IMR-90 (cell line): Measurements from ENCODE around the gene STX2. TPM values are rescaled to one million over a fixed set of nuclear protein-coding genes. Genes with fewer than 3 reads are reported as not detected.

Source experiments
- ATAC-seq: fragments of 200-7000 bp; cut with Tn5 transposase; 2 replicates; pipeline ENCODE4 v1.9.1; 2020; ENCODE audit warnings: low read depth, mild to moderate bottlenecking, moderate library complexity
- BruUV-seq: library from RNA; stranded (reverse); fragments of 400-500 nt; replicated peaks from 2 replicates; lab custom pipeline; 2021; lab: Mats Ljungman, UMichigan
- CTCF ChIA-PET: fragments of 300-600 bp; formaldehyde crosslinking; extraction: SDS; loops from one replicate; lab custom pipeline; 2021; ENCODE audit warnings: antibody characterized with exemption; lab: Yijun Ruan, JAX
- POLR2A ChIA-PET: fragments of 300-600 bp; sonication (Branson Sonifier 250); formaldehyde crosslinking; loops from one replicate; lab custom pipeline; 2022; ENCODE audit warnings: antibody characterized with exemption; ENCODE audit not compliant: unreplicated experiment; lab: Charles Lee
- DNase-seq: peaks from one replicate; pipeline ENCODE4 v3.0.0; 2013
- H2AFZ ChIP-seq: replicated peaks from 2 replicates; pipeline ENCODE3; 2013; ENCODE audit warnings: low read length, mild to moderate bottlenecking; ENCODE audit not compliant: poor library complexity
- H2AK5ac ChIP-seq: 2 replicates; pipeline ENCODE4 v1.6.1; 2013; ENCODE audit warnings: low read depth, low read length, inconsistent platforms
- H2AK9ac ChIP-seq: replicated peaks from 2 replicates; pipeline ENCODE3; 2013; ENCODE audit warnings: mild to moderate bottlenecking, low read depth, low read length, moderate library complexity; ENCODE audit not compliant: poor library complexity
- H2BK120ac ChIP-seq: 2 replicates; pipeline ENCODE4 v1.6.1; 2013; ENCODE audit warnings: low read depth, low read length, inconsistent platforms
- H2BK15ac ChIP-seq: 3 replicates; pipeline ENCODE4 v1.6.1; 2013; ENCODE audit warnings: low read depth, low read length, inconsistent platforms
- H2BK20ac ChIP-seq: 2 replicates; pipeline ENCODE4 v1.6.1; 2013; ENCODE audit warnings: low read depth, mild to moderate bottlenecking, inconsistent platforms, low read length, moderate library complexity
- H2BK5ac ChIP-seq: 2 replicates; pipeline ENCODE4 v1.6.1; 2013; ENCODE audit warnings: mild to moderate bottlenecking, low read depth, low read length, inconsistent platforms; ENCODE audit not compliant: poor library complexity, severe bottlenecking
- H3K14ac ChIP-seq: replicated peaks from 2 replicates; pipeline ENCODE4 v1.6.1; 2013; ENCODE audit warnings: low read depth, low read length, inconsistent platforms
- H3K18ac ChIP-seq: 2 replicates; pipeline ENCODE4 v1.6.1; 2013; ENCODE audit warnings: low read depth, low read length, control low read depth
- H3K23ac ChIP-seq: 2 replicates; pipeline ENCODE4 v1.6.1; 2013; ENCODE audit warnings: low read depth, low read length, inconsistent platforms
- H3K27ac ChIP-seq: 2 replicates; pipeline ENCODE4 v1.5.1; 2013; ENCODE audit warnings: mild to moderate bottlenecking, control low read depth, low read length; ENCODE audit not compliant: insufficient read depth
- H3K27me3 ChIP-seq: 2 replicates; pipeline ENCODE4 v1.6.1; 2013; ENCODE audit warnings: low read length; ENCODE audit not compliant: control insufficient read depth, insufficient read depth
- H3K36me3 ChIP-seq: 2 replicates; pipeline ENCODE4 v1.6.1; 2013; ENCODE audit warnings: low read length, mixed read lengths; ENCODE audit not compliant: control insufficient read depth, insufficient read depth
- H3K4ac ChIP-seq: 2 replicates; pipeline ENCODE4 v1.6.1; 2013; ENCODE audit warnings: low read depth, low read length, inconsistent platforms
- H3K4me1 ChIP-seq: 2 replicates; pipeline ENCODE4 v1.6.1; 2013; ENCODE audit warnings: low read length, mixed read lengths; ENCODE audit not compliant: control insufficient read depth, insufficient read depth
- H3K4me2 ChIP-seq: 2 replicates; pipeline ENCODE4 v1.6.1; 2013; ENCODE audit warnings: low read depth, mild to moderate bottlenecking, control low read depth, low read length, moderate library complexity
- H3K4me3 ChIP-seq: 2 replicates; pipeline ENCODE4 v1.5.1; 2013; ENCODE audit warnings: low read depth, mild to moderate bottlenecking, control low read depth, low read length, moderate library complexity; ENCODE audit not compliant: insufficient read depth
- H3K56ac ChIP-seq: 2 replicates; pipeline ENCODE4 v1.6.1; 2013; ENCODE audit warnings: low read length, inconsistent platforms; ENCODE audit not compliant: insufficient read depth; ENCODE audit errors: extremely low read depth
- H3K79me1 ChIP-seq, 2 experiments: 2 replicates each; pipeline ENCODE4 v1.6.1; 2013; ENCODE audit warnings: low read length in 2 of 2, inconsistent platforms in 1 of 2, low read depth in 1 of 2
- H3K9ac ChIP-seq: 2 replicates; pipeline ENCODE4 v1.6.1; 2013; ENCODE audit warnings: low read depth, low read length, control low read depth
- H3K9me1 ChIP-seq: 2 replicates; pipeline ENCODE4 v1.6.1; 2013; ENCODE audit warnings: low read length, inconsistent platforms; ENCODE audit not compliant: insufficient read depth
- H3K9me3 ChIP-seq: 2 replicates; pipeline ENCODE4 v1.6.1; 2013; ENCODE audit warnings: low read length; ENCODE audit not compliant: control insufficient read depth, insufficient read depth
- H4K20me1 ChIP-seq: 2 replicates; pipeline ENCODE4 v1.6.1; 2013; ENCODE audit warnings: low read length, inconsistent platforms; ENCODE audit not compliant: insufficient read depth
- H4K5ac ChIP-seq: 2 replicates; pipeline ENCODE4 v1.6.1; 2013; ENCODE audit warnings: mild to moderate bottlenecking, low read depth, low read length, control low read depth
- H4K8ac ChIP-seq, 2 experiments: 2 replicates each; pipeline ENCODE4 v1.6.1; 2013; ENCODE audit warnings: low read depth in 2 of 2, low read length in 2 of 2, control low read depth in 1 of 2, inconsistent platforms in 1 of 2
- H4K91ac ChIP-seq: 2 replicates; pipeline ENCODE4 v1.6.1; 2013; ENCODE audit warnings: low read depth, low read length, inconsistent platforms; ENCODE audit not compliant: insufficient read depth
- BHLHE40 ChIP-seq: fragments of 150-350 bp; IDR thresholded peaks from 2 replicates; pipeline ENCODE4 v1.6.1; 2016; ENCODE audit warnings: mild to moderate bottlenecking, low read depth, low read length
- CEBPB ChIP-seq: IDR thresholded peaks from 2 replicates; pipeline ENCODE4 v1.6.1; 2012; ENCODE audit warnings: low read depth, low read length, improper control_type of control experiment
- CHD1 ChIP-seq: IDR thresholded peaks from 2 replicates; pipeline ENCODE4 v1.6.1; 2012; ENCODE audit warnings: low read depth, low read length, improper control_type of control experiment
- FOS ChIP-seq: fragments of 150-350 bp; IDR thresholded peaks from 2 replicates; pipeline ENCODE4 v1.6.1; 2016; ENCODE audit warnings: low read depth, low read length
- MAFK ChIP-seq: IDR thresholded peaks from 2 replicates; pipeline ENCODE4 v1.6.1; 2012; ENCODE audit warnings: low read depth, low read length, improper control_type of control experiment
- MAZ ChIP-seq: IDR thresholded peaks from 2 replicates; pipeline ENCODE4 v1.6.1; 2012; ENCODE audit warnings: low read depth, mild to moderate bottlenecking, low read length, improper control_type of control experiment, moderate library complexity, borderline replicate concordance
- MXI1 ChIP-seq: IDR thresholded peaks from 2 replicates; pipeline ENCODE4 v1.6.1; 2012; ENCODE audit warnings: low read depth, mild to moderate bottlenecking, low read length, moderate library complexity, borderline replicate concordance
- NFE2L2 ChIP-seq: fragments of 150-350 bp; IDR thresholded peaks from 2 replicates; pipeline ENCODE4 v1.6.1; 2016; ENCODE audit warnings: low read depth, mild to moderate bottlenecking, low read length
- POLR2A ChIP-seq: IDR thresholded peaks from 2 replicates; pipeline ENCODE4 v1.6.1; 2012; ENCODE audit warnings: mild to moderate bottlenecking, low read depth, low read length
- RAD21 ChIP-seq: IDR thresholded peaks from 2 replicates; pipeline ENCODE4 v1.6.1; 2012; ENCODE audit warnings: low read length, improper control_type of control experiment
- RFX5 ChIP-seq: IDR thresholded peaks from 2 replicates; pipeline ENCODE4 v1.8.0; 2012; ENCODE audit warnings: low read depth, mild to moderate bottlenecking, low read length, moderate library complexity
- SMC3 ChIP-seq: fragments of 150-350 bp; IDR thresholded peaks from 2 replicates; pipeline ENCODE4 v1.6.1; 2016; ENCODE audit warnings: low read depth, mild to moderate bottlenecking, antibody characterized with exemption, low read length, moderate library complexity
- WGBS, 2 experiments: methylation state at CpG; one replicate each; pipeline versions ENCODE4 v1.1.5 to v1.1.7; 2013; ENCODE audit warnings: missing lambda C conversion rate in 2 of 2; ENCODE audit not compliant: insufficient read length in 1 of 2; ENCODE audit errors: extremely low coverage in 2 of 2; 5-methylcytosine and 5-hydroxymethylcytosine counted together
- dilution Hi-C: fragments of 300-500 bp; cut with HindIII; formaldehyde crosslinking; loops from one replicate; pipeline ENCODE4 v1.14.3; 2018; ENCODE audit warnings: low sequenced_read_pairs; ENCODE audit not compliant: unreplicated experiment
- in situ Hi-C: fragments of 300-500 bp; cut with MboI; formaldehyde crosslinking; loops from 3 replicates; pipeline ENCODE4 v1.14.3; 2019; ENCODE audit warnings: low sequenced_read_pairs, inconsistent platforms, mixed read lengths
- intact Hi-C: fragments of 100-400 bp; cut with micrococcal nuclease; formaldehyde crosslinking; loops from 2 replicates; pipeline ENCODE4 v1.10.0; 2022
- polyA plus RNA-seq, 3 experiments: library from polyadenylated mRNA; depleted of rRNA; stranded (reverse); fragments of >200 nt; gene quantifications; 2 replicates each; pipeline ENCODE4 v1.2.3, GENCODE V29; 2012; ENCODE audit warnings: low replicate concordance in 1 of 3
- total RNA-seq: library from RNA; depleted of rRNA; stranded (reverse); fragments of >200 nt; gene quantifications from 2 replicates; pipeline ENCODE4 v1.2.3, GENCODE V29; 2012
- TF ChIP-seq, protein P1 (sequence below): conservative IDR thresholded peaks from 2 replicates; pipeline ENCODE4 v1.5.1; 2012; ENCODE audit warnings: mild to moderate bottlenecking, low read depth, low read length, improper control_type of control experiment
- TF ChIP-seq, protein P2 (sequence below): fragments of 150-350 bp; IDR thresholded peaks from 2 replicates; pipeline ENCODE4 v1.6.1; 2016; ENCODE audit warnings: low read depth, mild to moderate bottlenecking, low read length, moderate library complexity, borderline replicate concordance
- TF ChIP-seq, protein P3 (sequence below): fragments of 150-350 bp; IDR thresholded peaks from 2 replicates; pipeline ENCODE4 v1.6.1; 2017; ENCODE audit warnings: mild to moderate bottlenecking, antibody characterized with exemption, low read length, low read depth

STX2 gene
- total and polyA plus RNA-seq, 2 of the 4 experiments (the other 2 are of a cell fraction): 26.9 to 32.5 TPM

DNA sequence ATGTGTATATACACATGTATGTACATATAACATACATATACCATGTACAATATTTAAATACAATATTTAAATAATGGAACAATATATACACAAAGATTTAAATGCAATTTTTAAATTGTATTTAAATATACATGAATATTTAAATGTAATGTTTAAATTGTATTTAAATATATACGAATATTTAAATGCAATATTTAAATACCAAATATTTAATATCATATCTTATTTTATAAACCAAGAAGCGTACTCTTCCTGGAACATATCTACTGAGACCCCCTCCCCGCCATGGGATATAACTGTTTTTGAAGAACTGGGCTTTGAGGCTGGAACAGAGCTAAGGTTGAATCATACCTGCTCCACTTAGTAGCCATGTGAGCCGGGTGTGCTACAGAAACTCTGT lies 93.1 kb downstream of the STX2 start:
- Histone ChIP-seq H2AK9ac (no peak overlapping the region), H2BK15ac (no peak overlapping the region), H4K5ac (no peak overlapping the region), H3K9ac (no peak overlapping the region), H3K79me1 (no peaks in the 10 kb centered on the region), H3K36me3 (no peaks in the 10 kb centered on the region), H2AFZ (no peak overlapping the region), H4K91ac (no peak overlapping the region), H3K4me1 (no peaks in the 10 kb centered on the region), H3K9me1 (no peaks in the 10 kb centered on the region), H3K4ac (no peak overlapping the region), H4K20me1 (no peaks in the 10 kb centered on the region), H4K8ac (no peak overlapping the region), H2BK120ac (no peak overlapping the region), H3K4me2 (no peak overlapping the region), H3K27me3 (no peaks in the 10 kb centered on the region), H3K56ac (no peak overlapping the region), H3K14ac (no peak overlapping the region), H2AK5ac (no peak overlapping the region), H3K4me3 (no peak overlapping the region), H3K9me3 (peaks cover 3% of the 10 kb centered on the region; the same call in 1 of the 2 replicates), H3K18ac (no peak overlapping the region), H3K23ac (no peak overlapping the region), H3K27ac (no peak overlapping the region), H2BK5ac (no peak overlapping the region), H2BK20ac (no peak overlapping the region)
- in situ Hi-C loops: loop anchor here (25.0 kb wide), 2 partner anchors 709 to 1959 kb away; no protein-coding TSS in a partner anchor
- ChIA-PET POLR2A (no interaction called here), CTCF (no interaction called here)
- TF ChIP-seq NFE2L2 (no peak), FOS (no peak), BHLHE40 (no peak), MXI1 (no peak), MAFK (no peak), POLR2A (no peak), CHD1 (no peak), RAD21 (no peak), SMC3 (no peak), MAZ (no peak), RFX5 (no peak), CEBPB (no peak)
- TF ChIP-seq, protein P1, sequence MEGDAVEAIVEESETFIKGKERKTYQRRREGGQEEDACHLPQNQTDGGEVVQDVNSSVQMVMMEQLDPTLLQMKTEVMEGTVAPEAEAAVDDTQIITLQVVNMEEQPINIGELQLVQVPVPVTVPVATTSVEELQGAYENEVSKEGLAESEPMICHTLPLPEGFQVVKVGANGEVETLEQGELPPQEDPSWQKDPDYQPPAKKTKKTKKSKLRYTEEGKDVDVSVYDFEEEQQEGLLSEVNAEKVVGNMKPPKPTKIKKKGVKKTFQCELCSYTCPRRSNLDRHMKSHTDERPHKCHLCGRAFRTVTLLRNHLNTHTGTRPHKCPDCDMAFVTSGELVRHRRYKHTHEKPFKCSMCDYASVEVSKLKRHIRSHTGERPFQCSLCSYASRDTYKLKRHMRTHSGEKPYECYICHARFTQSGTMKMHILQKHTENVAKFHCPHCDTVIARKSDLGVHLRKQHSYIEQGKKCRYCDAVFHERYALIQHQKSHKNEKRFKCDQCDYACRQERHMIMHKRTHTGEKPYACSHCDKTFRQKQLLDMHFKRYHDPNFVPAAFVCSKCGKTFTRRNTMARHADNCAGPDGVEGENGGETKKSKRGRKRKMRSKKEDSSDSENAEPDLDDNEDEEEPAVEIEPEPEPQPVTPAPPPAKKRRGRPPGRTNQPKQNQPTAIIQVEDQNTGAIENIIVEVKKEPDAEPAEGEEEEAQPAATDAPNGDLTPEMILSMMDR: no peak
- TF ChIP-seq, protein P2, sequence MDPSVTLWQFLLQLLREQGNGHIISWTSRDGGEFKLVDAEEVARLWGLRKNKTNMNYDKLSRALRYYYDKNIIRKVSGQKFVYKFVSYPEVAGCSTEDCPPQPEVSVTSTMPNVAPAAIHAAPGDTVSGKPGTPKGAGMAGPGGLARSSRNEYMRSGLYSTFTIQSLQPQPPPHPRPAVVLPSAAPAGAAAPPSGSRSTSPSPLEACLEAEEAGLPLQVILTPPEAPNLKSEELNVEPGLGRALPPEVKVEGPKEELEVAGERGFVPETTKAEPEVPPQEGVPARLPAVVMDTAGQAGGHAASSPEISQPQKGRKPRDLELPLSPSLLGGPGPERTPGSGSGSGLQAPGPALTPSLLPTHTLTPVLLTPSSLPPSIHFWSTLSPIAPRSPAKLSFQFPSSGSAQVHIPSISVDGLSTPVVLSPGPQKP: no peak
- TF ChIP-seq, protein P3, sequence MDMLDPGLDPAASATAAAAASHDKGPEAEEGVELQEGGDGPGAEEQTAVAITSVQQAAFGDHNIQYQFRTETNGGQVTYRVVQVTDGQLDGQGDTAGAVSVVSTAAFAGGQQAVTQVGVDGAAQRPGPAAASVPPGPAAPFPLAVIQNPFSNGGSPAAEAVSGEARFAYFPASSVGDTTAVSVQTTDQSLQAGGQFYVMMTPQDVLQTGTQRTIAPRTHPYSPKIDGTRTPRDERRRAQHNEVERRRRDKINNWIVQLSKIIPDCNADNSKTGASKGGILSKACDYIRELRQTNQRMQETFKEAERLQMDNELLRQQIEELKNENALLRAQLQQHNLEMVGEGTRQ: no peak
- dilution Hi-C loops: no loop called here
- intact Hi-C loops: no loop called here
- no CpG with 5 or more reads among the region's 4 CpGs for WGBS, 2 experiments
- DNase-seq (no peak), ATAC-seq (no peak)
- no TSS peak for BruUV-seq
